Mucosa of descending colon (tissue), 3 donors: ENCODE data around the gene PIWIL1. TPM values are rescaled to one million over a fixed set of nuclear protein-coding genes. Genes with fewer than 3 reads are reported as not detected.

Source experiments
- ATAC-seq: fragments of 200-7000 bp; cut with Tn5 transposase; one replicate; pipeline ENCODE4 v1.9.1; 2020; ENCODE audit warnings: mild to moderate bottlenecking, moderate library complexity
- DNase-seq, 3 donors: peaks; one replicate each; pipeline ENCODE4 v3.0.0-alpha.2; 2020
- H3K36me3 ChIP-seq: fragments of 200-600 bp; one replicate; pipeline ENCODE4 v1.8.0; 2021; ENCODE audit warnings: low read depth, mild to moderate bottlenecking
- H3K4me1 ChIP-seq: fragments of 200-600 bp; one replicate; pipeline ENCODE4 v1.8.0; 2021; ENCODE audit warnings: low read depth, mild to moderate bottlenecking
- H3K4me3 ChIP-seq: fragments of 200-600 bp; one replicate; pipeline ENCODE4 v1.8.0; 2021; ENCODE audit warnings: mild to moderate bottlenecking
- H3K9me3 ChIP-seq: fragments of 200-600 bp; one replicate; pipeline ENCODE4 v1.8.0; 2021; ENCODE audit warnings: mild to moderate bottlenecking
- CTCF ChIP-seq: fragments of 200-600 bp; IDR thresholded peaks from one replicate; pipeline ENCODE4 v1.8.0; 2022; ENCODE audit warnings: antibody characterized with exemption, mild to moderate bottlenecking
- intact Hi-C, 2 donors: fragments of 100-400 bp; cut with DNase I in 1 of 2; cut with micrococcal nuclease in 1 of 2; formaldehyde crosslinking; loops; one replicate each; pipeline versions ENCODE4 v1.11.0 to v1.11.1; 2022; cut with DNase I, micrococcal nuclease
- long read RNA-seq, 2 donors: library from polyadenylated mRNA; unstranded; transcript quantifications; one replicate each; pipeline ENCODE4 v2.0.0, GENCODE V29; 2019 to 2021
- total RNA-seq, 3 donors: library from RNA; stranded (reverse); fragmentation: NEBNext Ultra II Directional in 2 of 3; extraction: Animal tissue kit (Norgen Biotek cat#: 25700) in 2 of 3; gene quantifications; one replicate each; pipeline versions ENCODE4 v1.2.1 to v1.2.4, GENCODE V29; 2021 to 2023
- donor health status: DM: no; HTN: no; CAD: no; lungs with moderate emphysema.
- donor health status: DM: no; HTN: no; CAD: no.
- donor health status: DM: no; HTN: yes; CAD: no.

Gene PIWIL1
- total RNA-seq, result under 1 TPM in 1 of 3 donors, not detected in 2; 0.23 TPM
- long read RNA-seq, donor 1, result 0 reads
- long read RNA-seq, donor 2, result 0 reads

- peaks cover 3% of the 10 kb centered on the region for H3K4me1 ChIP-seq
- H3K4me3 ChIP-seq, result no peak within 1 kb of the TSS
- no peaks in the 10 kb centered on the region for H3K36me3 ChIP-seq
- no peak for ATAC-seq
- peak in 2 of 3 donors; percentile 10 to 30 for DNase-seq
- no peak for TF ChIP-seq CTCF
- no peaks in the 10 kb centered on the region for H3K9me3 ChIP-seq
- intact Hi-C loops, result loop anchor here in 1 of 2 donors (5.0 kb wide), 1 partner anchor 295 kb away; no protein-coding TSS in a partner anchor
These were observed at the start of gene PIWIL1 for GRCh38 chr12:130337488-130338303. PIWIL1 (plus strand) TSS chr12:130337887; CDS start chr12:130342592, 4,705 bp downstream.

GRCh38 chr12:130288206-130288605 lies 49.5 kb upstream of the PIWIL1 start:
- Histone ChIP-seq H3K9me3 (peaks cover 6% of the 10 kb centered on the region), H3K4me1 (no peaks in the 10 kb centered on the region), H3K36me3 (no peaks in the 10 kb centered on the region), H3K4me3 (no peak overlapping the region)
- ATAC-seq, result no peak
- intact Hi-C loops, result no loop called here
- no peak for DNase-seq
- TF ChIP-seq CTCF, result no peak

GRCh38 chr12:130288691-130289090 lies 49.0 kb upstream of the PIWIL1 start:
- Histone ChIP-seq H3K4me1 (no peaks in the 10 kb centered on the region), H3K4me3 (no peak overlapping the region), H3K36me3 (no peaks in the 10 kb centered on the region), H3K9me3 (peaks cover 3% of the 10 kb centered on the region)
- DNase-seq (no peak), ATAC-seq (no peak)
- intact Hi-C loops, result no loop called here
- TF ChIP-seq CTCF, result no peak

GRCh38 chr12:130290114-130290513 lies 47.6 kb upstream of the PIWIL1 start:
- DNase-seq (no peak), ATAC-seq (no peak)
- no peaks in the 10 kb centered on the region for H3K36me3 ChIP-seq
- intact Hi-C loops, result no loop called here
- no peak overlapping the region for H3K4me3 ChIP-seq
- no peaks in the 10 kb centered on the region for H3K4me1 ChIP-seq
- TF ChIP-seq CTCF, result no peak
- peaks cover 3% of the 10 kb centered on the region for H3K9me3 ChIP-seq

- intact Hi-C loops, result no loop called here
- no peaks in the 10 kb centered on the region for H3K36me3 ChIP-seq
- H3K9me3 ChIP-seq, result no peaks in the 10 kb centered on the region
- DNase-seq (no peak), ATAC-seq (no peak)
- no peaks in the 10 kb centered on the region for H3K4me1 ChIP-seq
- H3K4me3 ChIP-seq, result no peak overlapping the region
- no peak for TF ChIP-seq CTCF
These were observed 39.2 kb upstream of the PIWIL1 start for GRCh38 chr12:130298322-130299021.
